Endothelial cell of umbilical vein (primary cell): ENCODE results near the gene RNF5. TPM values are rescaled to one million over a fixed set of nuclear protein-coding genes. Genes with fewer than 3 reads are reported as not detected.

Experiments used
- BruUV-seq: library from RNA; stranded (reverse); fragments of 400-500 nt; replicated peaks from 2 replicates; lab custom pipeline; 2021; lab: Mats Ljungman, UMichigan
- CTCF ChIA-PET: fragments of 300-600, 350-600 bp; sonication (Branson Sonifier 250); formaldehyde crosslinking; loops from one replicate; lab custom pipeline; 2021; ENCODE audit warnings: antibody characterized with exemption, inconsistent platforms; lab: Charles Lee
- POLR2A ChIA-PET: fragments of 300-600, 350-600 bp; sonication (Branson Sonifier 250); formaldehyde crosslinking; loops from one replicate; lab custom pipeline; 2021; ENCODE audit warnings: antibody characterized with exemption, inconsistent platforms; lab: Charles Lee
- DNase-seq: peaks from one replicate; pipeline ENCODE4 v3.0.0-alpha.2; 2011; ENCODE audit warnings: low read depth, low spot score
- FAIRE-seq: peaks from 2 replicates; lab custom pipeline; 2011; peaks lifted over from hg19 to GRCh38; lab: Jason Lieb, UNC
- H2AFZ ChIP-seq: 2 replicates; pipeline ENCODE4 v1.6.0; 2012; ENCODE audit warnings: low read depth, low read length, control low read depth, inconsistent platforms
- H3K27ac ChIP-seq: 2 replicates; pipeline ENCODE4 v1.5.1; 2011; ENCODE audit warnings: low read depth, mild to moderate bottlenecking, control low read depth, low read length, moderate library complexity; ENCODE audit not compliant: insufficient read depth
- H3K27me3 ChIP-seq, 2 experiments: 2 replicates each; pipeline versions ENCODE4 v1.6.0 to v1.6.1; 2011; ENCODE audit warnings: low read length in 2 of 2, mixed read lengths in 1 of 2; ENCODE audit not compliant: control insufficient read depth in 2 of 2, insufficient read depth in 2 of 2
- H3K36me3 ChIP-seq, 2 experiments: 2 replicates in 1 of 2; 3 replicates in 1 of 2; pipeline ENCODE4 v1.5.1; 2011; ENCODE audit warnings: low read length in 2 of 2, mild to moderate bottlenecking in 1 of 2, moderate library complexity in 1 of 2; ENCODE audit not compliant: control insufficient read depth in 2 of 2, insufficient read depth in 2 of 2; ENCODE audit errors: extremely low read depth in 1 of 2
- H3K4me1 ChIP-seq: 3 replicates; pipeline ENCODE4 v1.5.1; 2011; ENCODE audit warnings: mild to moderate bottlenecking, low read length; ENCODE audit not compliant: control insufficient read depth, insufficient read depth; ENCODE audit errors: extremely low read depth
- H3K4me2 ChIP-seq: 2 replicates; pipeline ENCODE4 v1.6.1; 2011; ENCODE audit warnings: low read length, control low read depth, mixed read lengths; ENCODE audit not compliant: insufficient read depth
- H3K4me3 ChIP-seq, 3 experiments: fragments of 200-600 bp in 1 of 3; sonication (generic), shearing (Covaris generic) in 1 of 3; replicated peaks in 1 of 3; 2 replicates each; pipeline ENCODE4 v1.5.1; 2011 to 2016; ENCODE audit warnings: control low read depth in 3 of 3, low read length in 3 of 3, mild to moderate bottlenecking in 2 of 3, inconsistent platforms in 1 of 3, low read depth in 1 of 3, moderate library complexity in 1 of 3; ENCODE audit not compliant: insufficient read depth in 1 of 3
- H3K79me2 ChIP-seq: 2 replicates; pipeline ENCODE4 v1.6.0; 2012; ENCODE audit warnings: low read length, inconsistent platforms; ENCODE audit not compliant: control insufficient read depth, insufficient read depth
- H3K9ac ChIP-seq: replicated peaks from 2 replicates; pipeline ENCODE3; 2011; ENCODE audit warnings: low read length, control low read depth; ENCODE audit not compliant: insufficient read depth; ENCODE audit errors: extremely low read depth
- H3K9me1 ChIP-seq: replicated peaks from 3 replicates; pipeline ENCODE4 v1.6.0; 2011; ENCODE audit warnings: mild to moderate bottlenecking, low read length; ENCODE audit not compliant: control insufficient read depth, insufficient read depth; ENCODE audit errors: extremely low read depth
- H3K9me3 ChIP-seq: replicated peaks from 2 replicates; pipeline ENCODE4 v1.5.1; 2012; ENCODE audit warnings: low read length, inconsistent platforms; ENCODE audit not compliant: control insufficient read depth, insufficient read depth
- H4K20me1 ChIP-seq: replicated peaks from 2 replicates; pipeline ENCODE3; 2011; ENCODE audit warnings: mild to moderate bottlenecking, low read length; ENCODE audit not compliant: control insufficient read depth, insufficient read depth; ENCODE audit errors: extremely low read depth
- CTCF ChIP-seq, 2 donors: IDR thresholded peaks; 1 replicate in 1 of 2; 2 replicates in 1 of 2; pipeline ENCODE4 v1.5.1; 2011; ENCODE audit warnings: low read length in 2 of 2, mild to moderate bottlenecking in 2 of 2, moderate library complexity in 2 of 2, control low read depth in 1 of 2, inconsistent platforms in 1 of 2, low read depth in 1 of 2; ENCODE audit not compliant: insufficient read depth in 1 of 2; ENCODE audit errors: extremely low read depth in 1 of 2
- EZH2 ChIP-seq: IDR thresholded peaks from 2 replicates; pipeline ENCODE4 v1.6.1; 2012; ENCODE audit warnings: borderline replicate concordance, low read depth, mild to moderate bottlenecking, moderate library complexity, low read length, inconsistent platforms; ENCODE audit not compliant: severe bottlenecking
- FOS ChIP-seq: IDR thresholded peaks from 2 replicates; pipeline ENCODE4 v1.6.1; 2011; ENCODE audit warnings: mild to moderate bottlenecking, low read length, moderate library complexity, borderline replicate concordance; ENCODE audit not compliant: insufficient read depth
- GATA2 ChIP-seq: IDR thresholded peaks from 2 replicates; pipeline ENCODE4 v1.7.0; 2011; ENCODE audit warnings: low read depth, mild to moderate bottlenecking, moderate library complexity, mixed read lengths, low read length; ENCODE audit not compliant: insufficient read length, insufficient read depth
- MYC ChIP-seq: IDR thresholded peaks from one replicate; pipeline ENCODE4 v1.6.1; 2011; ENCODE audit warnings: mild to moderate bottlenecking, low read depth, low read length
- POLR2A ChIP-seq: IDR thresholded peaks from 2 replicates; pipeline ENCODE4 v1.6.1; 2012; ENCODE audit warnings: low read depth, mild to moderate bottlenecking, control low read depth, low read length
- dilution Hi-C: fragments of 300-500 bp; cut with MboI; formaldehyde crosslinking; loops from one replicate; pipeline ENCODE4 v1.15.0; 2019; ENCODE audit warnings: low sequenced_read_pairs; ENCODE audit not compliant: extremely low pct_ligation_motif_present
- intact Hi-C: fragments of 100-400 bp; cut with micrococcal nuclease; formaldehyde crosslinking; loops from one replicate; pipeline ENCODE4 v1.10.0; 2022
- polyA plus RNA-seq, 4 experiments: library from polyadenylated mRNA; depleted of rRNA in 3 of 4; stranded (reverse) in 3 of 4; unstranded in 1 of 4; fragments of >200 nt; gene quantifications; 2 replicates each; pipeline versions ENCODE4 v1.2.1 to v1.2.3, GENCODE V29; 2011 to 2012; ENCODE audit warnings: missing spikeins in 1 of 4
- total RNA-seq: library from RNA; stranded (reverse); gene quantifications from 2 replicates; pipeline ENCODE4 v1.2.3, GENCODE V29; 2021

Gene RNF5
- total and polyA plus RNA-seq, 2 donors (not counting 3 experiments of a cell fraction or from before 2014, with no cell fraction given), result 49.2 to 100 TPM

DNA sequence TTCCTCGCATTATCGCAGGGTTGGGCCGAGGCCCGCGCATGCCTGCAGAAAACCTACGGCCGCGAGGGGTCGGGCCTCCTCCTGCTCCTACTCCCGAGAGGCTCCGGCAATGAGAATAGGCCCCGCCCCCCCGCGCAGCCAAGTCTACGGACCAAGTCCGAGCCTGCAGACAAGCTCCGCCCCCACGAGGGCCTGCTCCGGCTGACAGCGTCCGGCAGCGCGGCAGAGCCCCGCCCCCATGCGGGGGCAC is 17.4 kb downstream of the RNF5 start:
- TF ChIP-seq POLR2A (no peak), MYC (peak; percentile 77), EZH2 (no peak), FOS (no peak), GATA2 (no peak), CTCF (IDR thresholded peaks at IDR 0.05; ENCODE audit: extremely low read depth in 1 of 2, insufficient read depth in 1 of 2, low read depth in 1 of 2, low read length in 2 of 2) (peak; percentile 21 to 57)
- intact Hi-C loops (loop anchor here (1.0 to 10.0 kb wide), 8 partner anchors 17 to 774 kb away; partner anchors contain the start of genes C6orf47, CSNK2B, FKBPL and GPANK1), dilution Hi-C loops (no loop called here)
- H3K4me2 ChIP-seq, result no peak overlapping the region
- no TSS peak for BruUV-seq
- H3K27ac ChIP-seq, result peak overlapping the region; percentile 99
- ChIA-PET POLR2A (interaction anchor here (0.7 to 1.6 kb wide), 7 partner anchors 9 to 68 kb away, joined by 3 to 9 read pairs (median 4); partner anchors contain the start of genes ATF6B and FKBPL), CTCF (interaction anchor here (0.8 to 1.6 kb wide), 22 partner anchors 9 to 643 kb away, joined by 3 to 24 read pairs (median 3); partner anchors contain the start of genes AGPAT1, ATF6B, FKBPL and NOTCH4)
- no peak overlapping the region for H2AFZ ChIP-seq
- H3K36me3 ChIP-seq, result peaks cover 0 to 4% of the 10 kb centered on the region in 2 experiments
- H3K27me3 ChIP-seq, result no peaks in the 10 kb centered on the region
- peaks cover 4% of the 10 kb centered on the region for H3K79me2 ChIP-seq
- FAIRE-seq (peak; percentile 99), DNase-seq (peak; percentile 100)
- peaks cover 36% of the 10 kb centered on the region for H3K4me1 ChIP-seq
- H4K20me1 ChIP-seq, result no peaks in the 10 kb centered on the region
- H3K4me3 ChIP-seq, result no peak overlapping the region
- peak overlapping the region; percentile 99 for H3K9ac ChIP-seq
- H3K9me3 ChIP-seq, result no peaks in the 10 kb centered on the region
- H3K9me1 ChIP-seq, result no peaks in the 10 kb centered on the region
